ENCODE results near the gene MT1B. TPM values are rescaled to one million over a fixed set of nuclear protein-coding genes. Genes with fewer than 3 reads are reported as not detected.

Gene MT1B
- total RNA-seq, 1 experiment from 2014 or later, result not detected

DNA sequence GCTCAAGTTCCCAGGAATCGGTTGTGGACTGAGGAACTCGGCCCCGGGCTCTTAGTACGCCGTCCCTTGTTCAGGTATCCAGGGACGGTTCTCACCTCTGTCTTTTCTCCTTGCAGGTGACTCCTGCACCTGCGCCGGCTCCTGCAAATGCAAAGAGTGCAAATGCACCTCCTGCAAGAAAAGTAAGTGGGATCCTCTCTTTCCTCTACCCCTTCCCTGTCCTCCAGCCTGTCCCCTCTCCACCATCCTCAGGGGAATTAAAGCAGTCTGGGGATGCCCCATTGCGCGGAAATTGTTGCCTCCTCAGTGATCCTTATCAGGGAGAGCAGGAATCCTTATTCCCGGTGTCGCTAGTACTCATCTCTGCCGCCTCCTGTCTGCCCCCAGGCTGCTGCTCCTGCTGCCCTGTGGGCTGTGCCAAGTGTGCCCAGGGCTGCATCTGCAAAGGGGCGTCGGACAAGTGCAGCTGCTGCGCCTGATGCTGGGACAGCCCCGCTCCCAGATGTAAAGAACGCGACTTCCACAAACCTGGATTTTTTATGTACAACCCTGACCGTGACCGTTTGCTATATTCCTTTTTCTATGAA is 42.7 kb upstream of the MT1B start (continued):
- no peak for TF ChIP-seq REST (IDR thresholded peaks at IDR 0.05; ENCODE audit: low read depth)

GRCh38 chr16:56609463-56609921 is 42.2 kb upstream of the MT1B start:
- no peaks in the 10 kb centered on the region for H3K9me2 ChIP-seq (ENCODE audit: insufficient read depth)
- no peak overlapping the region for H2AFZ ChIP-seq (ENCODE audit: low read depth, low read length, poor library complexity, severe bottlenecking)
- DNase-seq (ENCODE audit: low read depth, low spot score), result peak; percentile 41
- H4K20me1 ChIP-seq (ENCODE audit: insufficient read depth), result no peaks in the 10 kb centered on the region
- ChIA-PET RAD21 (ENCODE audit: low non-redundant PET in 1 of 2, low total read pairs in 2 of 2, uncharacterized antibody in 2 of 2, unreplicated experiment in 2 of 2) (interaction anchor here in 1 of 2 experiments (2.0 kb wide), 1 partner anchor 16 kb away, joined by 4 read pairs; the partner anchor contains the start of gene MT1E), POLR2A (interaction anchor here (0.7 to 16.1 kb wide), 6 partner anchors 15 to 106 kb away, joined by 3 to 344 read pairs (median 3); partner anchors contain the start of gene MT1E), CTCF (interaction anchor here (1.0 to 1.7 kb wide), 3 partner anchors 9 to 93 kb away, joined by 3 to 6 read pairs (median 3); no protein-coding TSS in a partner anchor)
- peaks cover 14% of the 10 kb centered on the region for H3K79me2 ChIP-seq (ENCODE audit: insufficient read depth, low read length)
- peak; percentile 8 for TF ChIP-seq TCF7L2 (IDR thresholded peaks at IDR 0.05; ENCODE audit: borderline replicate concordance, extremely low read depth, insufficient read depth, insufficient read length)
- TF ChIP-seq POLR2A (IDR thresholded peaks at IDR 0.05; ENCODE audit: borderline replicate concordance, extremely low read depth, insufficient read depth, insufficient read length), result peak; percentile 26
- TF ChIP-seq, protein P1, sequence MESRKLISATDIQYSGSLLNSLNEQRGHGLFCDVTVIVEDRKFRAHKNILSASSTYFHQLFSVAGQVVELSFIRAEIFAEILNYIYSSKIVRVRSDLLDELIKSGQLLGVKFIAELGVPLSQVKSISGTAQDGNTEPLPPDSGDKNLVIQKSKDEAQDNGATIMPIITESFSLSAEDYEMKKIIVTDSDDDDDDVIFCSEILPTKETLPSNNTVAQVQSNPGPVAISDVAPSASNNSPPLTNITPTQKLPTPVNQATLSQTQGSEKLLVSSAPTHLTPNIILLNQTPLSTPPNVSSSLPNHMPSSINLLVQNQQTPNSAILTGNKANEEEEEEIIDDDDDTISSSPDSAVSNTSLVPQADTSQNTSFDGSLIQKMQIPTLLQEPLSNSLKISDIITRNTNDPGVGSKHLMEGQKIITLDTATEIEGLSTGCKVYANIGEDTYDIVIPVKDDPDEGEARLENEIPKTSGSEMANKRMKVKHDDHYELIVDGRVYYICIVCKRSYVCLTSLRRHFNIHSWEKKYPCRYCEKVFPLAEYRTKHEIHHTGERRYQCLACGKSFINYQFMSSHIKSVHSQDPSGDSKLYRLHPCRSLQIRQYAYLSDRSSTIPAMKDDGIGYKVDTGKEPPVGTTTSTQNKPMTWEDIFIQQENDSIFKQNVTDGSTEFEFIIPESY (IDR thresholded peaks at IDR 0.05; ENCODE audit: extremely low read depth, insufficient replicate concordance, low read length), result no peak
- TF ChIP-seq POLR2AphosphoS5 (IDR thresholded peaks at IDR 0.05; ENCODE audit: low read depth, low read length), result peak; percentile 83; the same call in 1 of the 2 replicates
- peak overlapping the region; percentile 63 to 85 for H3K4me3 ChIP-seq (replicated peaks in 1 of 2; ENCODE audit: low read depth in 1 of 2, low read length in 2 of 2)
- H3K27ac ChIP-seq (ENCODE audit: low read depth, low read length), result peak overlapping the region; percentile 96
- ATAC-seq, result no peak
- no peaks in the 10 kb centered on the region for H3K9me3 ChIP-seq (ENCODE audit: control insufficient read depth in 1 of 2, insufficient read depth in 1 of 2, low read depth in 1 of 2, low read length in 2 of 2)
- intact Hi-C loops (cut with micrococcal nuclease), result loop anchor here (2.0 kb wide), 1 partner anchor 73 kb away; the partner anchor contains the start of gene MT1X
- peak overlapping the region; percentile 95 for H3K4me2 ChIP-seq (ENCODE audit: low read length)
- H3K27me3 ChIP-seq (ENCODE audit: insufficient read depth, low read length), result no peaks in the 10 kb centered on the region
- BruUV-seq (replicated peaks), result TSS peak; percentile 57
- H3K4me1 ChIP-seq (ENCODE audit: control insufficient read depth in 1 of 2, insufficient read depth in 2 of 2, low read length in 2 of 2), result peaks cover 73 to 89% of the 10 kb centered on the region in 2 experiments
- peak overlapping the region; percentile 91 for H3K9ac ChIP-seq (ENCODE audit: low read length)
- no peaks in the 10 kb centered on the region for H3K36me3 ChIP-seq (ENCODE audit: control insufficient read depth in 1 of 2, insufficient read depth in 2 of 2, low read length in 2 of 2)
